Activated CD4-positive, alpha-beta T cell treated with anti-CD3 and anti-CD28 coated beads, Interleukin-2, amount 10 ng/mL, durations not matched to agents 7 days and 5 days (primary cell): ENCODE data around the gene BCL7A. TPM values are rescaled to one million over a fixed set of nuclear protein-coding genes. Genes with fewer than 3 reads are reported as not detected.

Experiments used
- CTCF ChIA-PET: fragments of 350-600 bp; sonication (Branson Sonifier 250); formaldehyde crosslinking; loops from one replicate; lab custom pipeline; 2021; ENCODE audit warnings: antibody characterized with exemption; lab: Charles Lee
- POLR2A ChIA-PET: fragments of 350-600 bp; sonication (Branson Sonifier 250); formaldehyde crosslinking; loops from one replicate; lab custom pipeline; 2021; ENCODE audit warnings: antibody characterized with exemption; lab: Charles Lee
- DNase-seq: peaks from one replicate; pipeline ENCODE4 v3.0.0-alpha.2; 2020
- H3K27ac Mint-ChIP-seq: one replicate; pipeline ENCODE4 v1.8.0; 2021; ENCODE audit warnings: mild to moderate bottlenecking, moderate library complexity, mixed read lengths
- H3K27me3 Mint-ChIP-seq: one replicate; pipeline ENCODE4 v1.8.0; 2021; ENCODE audit warnings: mixed read lengths
- H3K36me3 Mint-ChIP-seq: one replicate; pipeline ENCODE4 v1.8.0; 2021; ENCODE audit warnings: low read depth, mixed read lengths
- H3K4me1 Mint-ChIP-seq: one replicate; pipeline ENCODE4 v1.8.0; 2021; ENCODE audit warnings: mixed read lengths
- H3K4me3 Mint-ChIP-seq: one replicate; pipeline ENCODE4 v1.8.0; 2021; ENCODE audit warnings: mild to moderate bottlenecking, moderate library complexity, mixed read lengths
- H3K9me3 Mint-ChIP-seq: one replicate; pipeline ENCODE4 v1.8.0; 2021; ENCODE audit warnings: mixed read lengths
- total RNA-seq, 2 experiments: library from RNA; stranded (reverse); gene quantifications; one replicate each; pipeline ENCODE4 v1.2.3, GENCODE V29; 2021

The BCL7A gene
- total RNA-seq, 2 experiments from 2014 or later = 8.5 to 8.7 TPM

DNA sequence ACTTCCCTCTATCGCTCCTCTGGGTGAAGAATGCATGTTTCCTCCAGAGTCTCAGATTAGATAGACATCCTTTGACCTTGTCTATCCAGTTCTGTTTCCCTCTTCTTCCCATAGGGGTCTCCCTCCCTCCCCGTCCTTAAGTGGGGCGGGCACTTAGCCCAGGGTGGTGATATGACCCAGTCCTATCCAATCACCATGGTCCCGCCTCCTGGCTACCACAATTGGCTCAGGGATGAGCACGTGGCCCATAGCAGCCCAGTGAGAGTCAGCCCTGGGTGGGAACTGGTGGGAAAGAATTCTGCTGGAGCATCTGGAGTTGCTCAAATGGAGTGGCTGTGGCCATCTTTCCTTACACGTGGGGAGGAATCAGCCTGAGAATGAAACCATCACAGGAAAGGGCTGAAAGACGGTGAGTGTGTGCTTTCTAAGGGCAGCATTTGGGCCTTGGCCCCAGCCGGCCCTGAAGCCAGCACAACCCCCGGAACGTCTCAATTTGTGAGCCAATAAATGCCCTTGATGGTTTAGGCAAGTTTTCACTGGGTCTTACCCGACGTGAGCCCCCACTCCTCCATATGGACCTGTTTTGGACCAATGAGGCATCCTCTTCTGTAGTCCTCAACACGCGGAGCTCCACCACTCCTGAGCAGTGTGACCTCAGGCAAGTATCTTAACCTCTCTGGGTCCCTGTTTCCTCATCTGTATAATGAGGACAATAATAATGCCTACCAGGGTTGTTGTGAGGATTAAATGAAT is 42.5 kb downstream of the BCL7A start:
- Mint-ChIP-seq H3K36me3 (no peaks in the 10 kb centered on the region), H3K27ac (no peak overlapping the region), H3K4me3 (no peak overlapping the region), H3K9me3 (no peaks in the 10 kb centered on the region), H3K4me1 (peaks cover 34% of the 10 kb centered on the region), H3K27me3 (no peaks in the 10 kb centered on the region)
- CTCF ChIA-PET = no interaction called here
- peak; percentile 31 for DNase-seq
- POLR2A ChIA-PET = no interaction called here

DNA sequence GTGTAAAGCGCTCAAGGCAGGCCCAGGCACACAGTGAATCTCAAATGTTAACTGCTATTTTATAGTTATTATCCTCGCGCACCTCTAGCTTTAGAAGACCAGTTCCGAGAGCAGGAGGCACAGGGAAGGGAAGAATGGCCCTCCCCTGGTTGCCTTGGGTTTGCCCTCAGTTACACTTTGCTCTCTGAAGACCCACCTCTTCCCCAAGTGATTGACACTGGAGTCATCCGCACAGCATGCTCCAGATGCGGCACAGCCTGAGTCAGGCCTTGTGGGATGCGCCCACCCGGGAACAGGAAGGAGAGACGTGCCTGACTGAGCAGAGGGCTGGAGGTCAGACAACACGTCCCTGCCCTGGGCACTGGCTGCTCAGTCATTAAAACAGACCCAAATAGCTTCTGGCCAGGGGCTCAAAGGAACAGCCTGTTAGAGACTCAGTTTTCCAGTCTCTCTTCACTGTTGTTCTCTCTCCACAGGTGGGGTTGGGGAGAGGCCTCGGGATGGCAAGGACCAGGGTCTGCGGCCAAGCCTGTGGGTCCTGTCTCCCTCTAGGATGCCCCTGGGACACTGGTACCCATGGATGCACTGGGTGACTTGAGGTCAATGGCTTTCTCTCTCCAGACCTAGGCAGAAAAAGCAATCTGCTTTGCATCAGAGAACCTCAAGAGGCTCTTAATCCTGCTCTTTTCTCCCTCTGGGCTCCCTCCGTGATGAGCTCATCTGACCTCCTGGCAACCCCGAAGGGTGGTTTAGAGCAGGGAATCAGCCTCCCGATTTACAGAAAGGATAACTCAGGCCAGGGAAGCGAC is 43.3 kb downstream of the BCL7A start:
- no peak for DNase-seq

DNA sequence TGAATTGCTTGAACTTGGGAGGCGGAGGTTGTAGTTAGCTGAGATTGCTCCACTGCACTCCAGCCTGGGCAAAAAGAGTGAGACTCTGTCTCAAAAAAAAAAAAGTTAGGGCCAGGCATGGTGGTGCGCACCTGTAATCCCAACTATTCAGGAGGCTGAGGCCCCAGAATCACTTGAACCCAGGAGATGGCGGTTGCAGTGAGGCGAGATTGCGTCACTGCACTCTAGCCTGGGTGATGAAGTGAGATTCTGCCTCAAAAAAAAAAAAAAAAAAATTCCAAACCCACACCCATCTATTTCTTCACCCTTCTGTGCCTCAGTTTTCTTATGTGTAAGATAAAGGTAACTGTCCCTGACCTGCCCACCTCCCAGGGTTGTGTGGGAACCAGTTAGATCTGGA is 45.9 kb downstream of the BCL7A start:
- ChIA-PET CTCF (interaction anchor here (0.7 to 1.6 kb wide), 2 partner anchors 13 to 34 kb away, joined by 3 to 6 read pairs; no protein-coding TSS in a partner anchor), POLR2A (interaction anchor here (1.0 kb wide), 1 partner anchor 10 kb away, joined by 7 read pairs; the partner anchor contains the start of gene MLXIP)
- peak overlapping the region; percentile 33 for H3K4me3 Mint-ChIP-seq
- H3K27ac Mint-ChIP-seq = peak overlapping the region; percentile 80
- no peak for DNase-seq
- H3K27me3 Mint-ChIP-seq = no peaks in the 10 kb centered on the region
- H3K36me3 Mint-ChIP-seq = no peaks in the 10 kb centered on the region
- no peaks in the 10 kb centered on the region for H3K9me3 Mint-ChIP-seq
- H3K4me1 Mint-ChIP-seq = peaks cover 39% of the 10 kb centered on the region

More for the DNA sequence above, 43.3 kb downstream of the BCL7A start:
- H3K4me3 Mint-ChIP-seq = no peak overlapping the region
- CTCF ChIA-PET = interaction anchor here (1.9 kb wide), 1 partner anchor 58 kb away, joined by 7 read pairs; no protein-coding TSS in a partner anchor
- no peaks in the 10 kb centered on the region for H3K36me3 Mint-ChIP-seq
- POLR2A ChIA-PET = no interaction called here
- no peak overlapping the region for H3K27ac Mint-ChIP-seq
- H3K27me3 Mint-ChIP-seq = no peaks in the 10 kb centered on the region
- peaks cover 39% of the 10 kb centered on the region for H3K4me1 Mint-ChIP-seq
- no peaks in the 10 kb centered on the region for H3K9me3 Mint-ChIP-seq

DNA sequence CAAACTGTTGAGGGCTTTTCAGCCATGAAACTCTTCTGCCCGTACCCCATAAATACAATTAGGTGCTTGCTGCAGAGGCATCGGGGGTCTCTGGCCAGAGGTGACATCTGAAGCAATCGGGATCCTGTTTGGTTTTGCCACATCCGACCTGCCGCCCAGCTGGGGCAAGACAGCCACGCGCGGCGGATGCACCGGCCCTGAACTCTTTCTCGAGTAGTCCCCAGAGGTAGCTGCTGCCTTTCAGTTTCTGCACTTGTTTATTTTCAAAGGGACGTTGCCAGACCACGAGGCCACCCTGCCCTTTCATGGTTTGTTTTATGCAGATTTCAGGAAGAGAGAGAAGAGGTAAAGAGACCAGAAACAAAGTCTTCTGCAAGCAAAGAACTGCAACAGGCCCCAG is 46.3 kb downstream of the BCL7A start:
- H3K4me1 Mint-ChIP-seq = peaks cover 37% of the 10 kb centered on the region
- DNase-seq = peak; percentile 70
- H3K36me3 Mint-ChIP-seq = no peaks in the 10 kb centered on the region
- peak overlapping the region; percentile 33 for H3K4me3 Mint-ChIP-seq
- H3K9me3 Mint-ChIP-seq = no peaks in the 10 kb centered on the region
- H3K27me3 Mint-ChIP-seq = peaks cover 3% of the 10 kb centered on the region
- ChIA-PET POLR2A (interaction anchor here (1.0 kb wide), 1 partner anchor 10 kb away, joined by 7 read pairs; the partner anchor contains the start of gene MLXIP), CTCF (interaction anchor here (0.6 kb wide), 2 partner anchors 61 to 100 kb away, joined by 3 to 7 read pairs; no protein-coding TSS in a partner anchor)
- peak overlapping the region; percentile 80 for H3K27ac Mint-ChIP-seq

DNA sequence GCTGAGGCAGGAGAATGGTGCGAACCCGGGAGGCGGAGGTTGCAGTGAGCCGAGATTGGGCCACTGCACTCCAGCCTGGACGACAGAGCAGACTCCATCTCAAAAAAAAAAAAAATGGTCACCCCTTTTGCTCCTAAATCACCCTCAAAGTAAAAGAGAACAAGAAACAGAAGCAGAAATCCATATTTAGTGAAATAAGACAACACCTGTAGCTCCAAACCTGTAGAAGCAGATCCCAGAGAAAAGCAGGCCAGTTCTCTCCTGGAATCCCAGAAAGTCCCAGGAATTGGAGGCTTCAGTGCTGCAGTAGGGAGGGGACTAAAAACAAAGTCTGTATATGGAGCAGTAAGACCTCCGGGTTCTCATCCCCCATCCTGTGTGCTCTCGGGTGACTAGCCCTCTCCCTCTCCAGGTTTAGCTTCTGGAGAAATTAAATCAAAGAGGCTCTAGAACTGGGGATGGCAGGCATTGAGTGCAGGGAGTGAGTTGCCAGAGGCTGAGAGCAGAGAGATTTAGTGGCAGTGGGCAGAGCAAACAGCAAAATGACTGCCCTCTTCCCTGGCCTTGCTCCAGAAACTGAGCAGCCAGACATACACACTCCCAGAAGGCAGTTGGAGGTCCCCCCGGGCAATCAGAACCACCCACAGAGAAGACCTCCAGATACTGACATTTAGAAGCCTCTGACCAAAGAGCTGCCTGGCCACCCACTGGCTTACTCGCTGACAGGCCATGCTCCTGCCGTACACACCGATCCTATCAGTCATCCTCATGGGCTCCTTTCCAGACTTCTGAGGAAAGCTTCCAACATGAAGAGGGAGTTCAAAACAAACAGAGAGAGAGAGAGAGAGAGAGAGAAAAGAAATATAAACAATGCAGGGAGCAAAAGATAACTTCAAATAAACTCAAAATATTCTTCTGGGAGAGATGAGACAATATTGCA is 50.6 kb downstream of the BCL7A start:
- ChIA-PET CTCF (interaction anchor here (1.2 to 1.5 kb wide), 2 partner anchors 10 to 18 kb away, joined by 3 read pairs; no protein-coding TSS in a partner anchor), POLR2A (no interaction called here)
- Mint-ChIP-seq H3K27me3 (peaks cover 5% of the 10 kb centered on the region), H3K4me1 (peaks cover 30% of the 10 kb centered on the region), H3K36me3 (no peaks in the 10 kb centered on the region), H3K27ac (peak overlapping the region; percentile 14), H3K4me3 (no peak overlapping the region), H3K9me3 (no peaks in the 10 kb centered on the region)
- no peak for DNase-seq

DNA sequence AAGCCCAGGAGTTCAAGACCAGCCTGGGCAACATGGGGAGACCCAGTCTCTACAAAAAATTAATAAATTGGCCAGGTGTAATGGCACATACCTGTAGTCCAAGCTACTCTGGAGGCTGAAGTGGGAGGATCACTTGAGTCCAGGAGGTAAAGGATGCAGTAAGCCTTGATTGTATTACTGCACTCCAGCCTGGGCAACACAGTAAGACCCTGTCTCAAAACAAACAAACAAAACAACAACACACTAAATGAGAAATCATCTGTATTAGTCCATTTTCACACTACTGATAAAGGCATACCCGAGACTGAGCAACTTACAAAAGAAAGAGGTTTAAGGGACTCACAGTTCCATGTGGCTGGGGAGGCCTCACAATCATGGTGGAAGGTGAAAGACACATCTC is 52.1 kb downstream of the BCL7A start:
- POLR2A ChIA-PET = no interaction called here
- no peak overlapping the region for H3K27ac Mint-ChIP-seq
- H3K36me3 Mint-ChIP-seq = no peaks in the 10 kb centered on the region
- DNase-seq = no peak
- no peak overlapping the region for H3K4me3 Mint-ChIP-seq
- CTCF ChIA-PET = interaction anchor here (0.7 kb wide), 1 partner anchor 11 kb away, joined by 3 read pairs; no protein-coding TSS in a partner anchor
- peaks cover 5% of the 10 kb centered on the region for H3K27me3 Mint-ChIP-seq
- peaks cover 23% of the 10 kb centered on the region for H3K4me1 Mint-ChIP-seq
- no peaks in the 10 kb centered on the region for H3K9me3 Mint-ChIP-seq

GRCh38 chr12:122076743-122077495 is 55.2 kb downstream of the BCL7A start:
- ChIA-PET POLR2A (no interaction called here), CTCF (interaction anchor here (0.6 to 1.6 kb wide), 5 partner anchors 11 to 461 kb away, joined by 3 read pairs; no protein-coding TSS in a partner anchor)
- DNase-seq = no peak
- Mint-ChIP-seq H3K27ac (peak overlapping the region; percentile 13), H3K36me3 (peaks cover 8% of the 10 kb centered on the region), H3K27me3 (peaks cover 5% of the 10 kb centered on the region), H3K9me3 (no peaks in the 10 kb centered on the region), H3K4me3 (no peak overlapping the region), H3K4me1 (peaks cover 34% of the 10 kb centered on the region)

DNA sequence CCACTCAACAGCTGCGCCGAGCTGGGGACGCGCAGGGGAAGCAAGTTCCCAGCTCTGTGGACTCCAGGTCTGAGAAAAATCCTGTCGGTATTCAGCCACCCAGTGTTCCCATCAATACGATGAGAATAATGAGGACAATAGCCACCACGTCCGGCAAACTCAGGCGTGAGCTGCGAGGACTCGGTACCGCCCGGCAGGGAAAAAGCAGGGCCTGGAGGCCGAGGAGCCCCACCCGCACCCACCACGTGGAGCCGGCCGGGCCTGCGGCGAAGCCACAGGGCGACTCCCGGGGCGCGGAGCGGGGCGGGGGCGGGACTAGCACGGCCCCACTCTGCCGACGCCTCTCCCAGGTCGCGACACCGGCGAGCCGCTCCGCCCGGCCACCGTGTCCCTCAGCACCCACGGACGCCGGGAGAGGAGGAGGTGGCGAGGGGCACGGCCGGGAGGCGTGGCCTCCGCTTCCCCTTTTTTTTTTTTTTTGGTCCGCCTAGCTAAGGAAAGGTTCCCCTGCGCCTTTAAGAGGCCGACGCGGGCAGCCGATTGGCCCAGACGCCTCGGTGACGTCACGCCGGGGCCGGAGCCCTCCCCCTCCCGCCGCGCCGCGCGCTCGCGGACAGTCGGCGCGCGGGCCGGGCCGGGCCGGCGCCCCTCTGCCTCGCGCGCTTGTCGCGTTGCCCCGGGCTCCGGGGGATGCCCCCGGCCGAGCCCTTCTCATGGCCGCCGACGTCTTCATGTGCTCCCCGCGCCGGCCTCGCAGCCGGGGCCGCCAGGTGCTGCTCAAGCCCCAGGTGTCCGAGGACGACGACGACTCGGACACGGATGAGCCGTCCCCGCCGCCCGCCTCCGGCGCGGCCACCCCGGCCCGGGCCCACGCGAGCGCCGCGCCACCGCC is 56.7 kb downstream of the BCL7A start, which contains the start of gene MLXIP:
TSS of gene MLXIP (plus strand) at position 616 of the 892 bp plus-strand sequence. CDS start at position 714, 98 bp downstream.
- peak; percentile 89 for DNase-seq
- ChIA-PET CTCF (interaction anchor here (1.1 to 1.5 kb wide), 3 partner anchors 9 to 23 kb away, joined by 3 to 5 read pairs (median 3); no protein-coding TSS in a partner anchor), POLR2A (interaction anchor here (1.1 kb wide), 2 partner anchors 10 to 27 kb away, joined by 3 to 7 read pairs; no protein-coding TSS in a partner anchor)
- Mint-ChIP-seq H3K9me3 (no peaks in the 10 kb centered on the region), H3K36me3 (peaks cover 15% of the 10 kb centered on the region), H3K27ac (peak within 1 kb of the TSS; percentile 91), H3K4me1 (peaks cover 49% of the 10 kb centered on the region), H3K4me3 (peak within 1 kb of the TSS; percentile 92), H3K27me3 (peaks cover 2% of the 10 kb centered on the region)

GRCh38 chr12:122079033-122079531 is 57.4 kb downstream of the BCL7A start:
- peaks cover 22% of the 10 kb centered on the region for H3K36me3 Mint-ChIP-seq
- H3K27ac Mint-ChIP-seq = peak overlapping the region; percentile 91
- peak overlapping the region; percentile 92 for H3K4me3 Mint-ChIP-seq
- ChIA-PET POLR2A (interaction anchor here (1.1 kb wide), 1 partner anchor 26 kb away, joined by 3 read pairs; no protein-coding TSS in a partner anchor), CTCF (interaction anchor here (0.6 to 1.5 kb wide), 2 partner anchors 24 to 26 kb away, joined by 3 to 5 read pairs; no protein-coding TSS in a partner anchor)
- H3K9me3 Mint-ChIP-seq = no peaks in the 10 kb centered on the region
- no peaks in the 10 kb centered on the region for H3K27me3 Mint-ChIP-seq
- peaks cover 54% of the 10 kb centered on the region for H3K4me1 Mint-ChIP-seq
- no peak for DNase-seq

GRCh38 chr12:122079532-122080081 is 57.9 kb downstream of the BCL7A start:
- peak overlapping the region; percentile 92 for H3K4me3 Mint-ChIP-seq
- POLR2A ChIA-PET = no interaction called here
- DNase-seq = no peak

More at GRCh38 chr12:122079532-122080081, 57.9 kb downstream of the BCL7A start:
- Mint-ChIP-seq H3K4me1 (peaks cover 57% of the 10 kb centered on the region), H3K27ac (peak overlapping the region; percentile 91), H3K9me3 (no peaks in the 10 kb centered on the region), H3K36me3 (peaks cover 28% of the 10 kb centered on the region), H3K27me3 (no peaks in the 10 kb centered on the region)
- CTCF ChIA-PET = interaction anchor here (0.6 to 1.5 kb wide), 3 partner anchors 25 to 56 kb away, joined by 3 to 5 read pairs (median 3); no protein-coding TSS in a partner anchor
